Activated CD4-positive, alpha-beta T cell treated with anti-CD3 and anti-CD28 coated beads, Interleukin-10, Interleukin-2, amounts not matched to agents 100 ng/mL and 50 ng/mL, durations not matched to agents 16 hours and 8 hours (primary cell): ENCODE results near the gene ZNF592.
A peak's percentile ranks its signal among the peaks of the same experiment; 100 is the strongest.

Experiments
- DNase-seq: peaks from one replicate; pipeline ENCODE4 v3.0.0-alpha.2; 2020

ZNF592 gene

DNA sequence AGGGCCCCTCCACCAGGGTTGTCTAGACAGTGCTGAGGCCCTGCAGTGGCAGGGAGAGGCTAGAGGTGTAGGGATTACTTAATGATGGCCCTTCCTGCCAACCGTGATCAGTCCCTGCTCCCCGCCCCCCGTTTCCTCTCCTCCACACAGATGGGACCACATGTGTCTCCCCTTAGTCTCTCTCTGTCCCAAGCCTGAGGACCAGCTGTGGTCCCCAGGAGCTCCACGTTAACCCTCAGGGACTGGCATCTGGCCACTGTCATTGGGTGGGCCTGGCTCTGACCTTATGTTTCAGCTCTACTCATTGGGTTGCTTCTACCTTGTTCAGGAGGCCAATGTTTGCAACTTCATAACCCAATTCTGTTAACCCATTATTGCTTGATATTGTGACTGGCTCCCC, 62.8 kb downstream of the ZNF592 start:
- DNase-seq, result no peak

DNA sequence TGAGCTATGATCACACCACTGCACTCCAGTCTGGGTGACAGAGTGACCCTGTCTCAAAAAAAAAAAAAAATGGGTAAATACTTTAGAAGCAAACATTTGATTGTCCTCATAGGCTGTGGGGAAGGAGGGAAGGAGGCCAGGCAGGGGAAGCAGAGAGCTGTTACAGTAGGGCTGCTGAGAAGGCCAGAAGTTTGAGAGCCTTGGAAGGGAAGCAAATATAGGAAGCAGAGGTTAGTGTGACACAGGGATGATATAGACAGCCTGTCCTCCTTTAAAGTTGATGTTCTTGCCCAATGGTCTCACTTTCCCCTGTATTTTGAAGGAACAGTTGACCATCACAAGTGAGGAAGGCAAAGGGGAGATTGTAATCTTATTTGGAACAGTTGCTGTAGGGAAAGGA, 63.4 kb downstream of the ZNF592 start:
- no peak for DNase-seq

DNA sequence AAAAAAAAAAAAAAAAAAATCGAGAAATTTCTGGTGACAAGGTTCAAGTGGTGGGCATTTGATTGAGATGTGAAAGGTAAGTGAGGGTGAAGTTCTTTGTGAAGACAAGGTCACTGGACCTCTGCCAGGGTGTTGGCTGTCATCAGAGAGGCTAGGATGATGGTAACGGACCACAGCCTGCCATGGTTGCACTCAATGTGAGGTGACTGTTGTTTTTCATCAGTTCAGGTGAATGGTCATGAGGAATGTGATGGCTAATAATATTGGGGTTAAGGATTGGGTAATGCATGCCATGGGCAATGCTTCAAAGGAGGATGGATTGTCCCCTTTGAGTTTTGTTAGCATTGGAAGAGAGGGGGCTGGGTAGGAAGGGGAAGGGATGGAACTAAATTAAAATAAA, 64.5 kb downstream of the ZNF592 start:
- DNase-seq, result no peak

DNA sequence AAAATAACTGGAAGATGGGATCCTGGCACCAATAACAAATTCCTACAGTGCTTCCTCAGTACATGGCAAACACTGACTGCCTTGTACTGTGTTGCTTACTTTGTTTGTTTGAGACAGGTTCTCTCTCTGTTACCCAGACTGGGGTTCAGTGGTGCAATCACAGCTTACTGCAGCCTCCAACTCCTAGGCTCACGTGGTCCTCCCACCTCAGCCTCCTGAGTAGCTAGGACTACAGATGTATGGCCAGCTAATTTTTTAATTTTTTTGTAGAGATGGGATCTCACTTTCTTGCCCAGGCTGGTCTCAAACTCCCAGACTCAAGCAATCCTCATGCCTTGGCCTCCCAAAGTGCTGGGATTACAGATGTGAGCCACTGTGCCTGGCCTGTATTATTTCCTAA, 65.0 kb downstream of the ZNF592 start:
- DNase-seq, result no peak

DNA sequence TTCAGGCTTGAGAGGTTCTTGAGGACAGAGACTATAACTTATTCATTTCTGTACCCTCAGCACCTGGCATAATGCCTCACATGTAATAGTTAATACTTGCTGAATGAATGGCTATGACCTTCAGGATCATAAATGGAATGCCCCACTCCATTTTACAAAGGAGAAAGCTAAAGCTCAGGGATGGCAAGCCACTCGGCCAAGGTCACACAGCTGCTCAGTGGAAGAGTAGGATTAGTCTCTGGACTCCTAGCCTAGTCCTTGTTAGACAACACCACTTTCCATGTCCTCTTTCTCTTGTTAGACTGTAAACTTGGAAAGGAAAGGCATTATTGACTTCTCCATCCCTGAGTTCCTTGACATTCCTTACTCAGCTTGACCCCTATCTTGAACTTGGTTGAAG, 65.5 kb downstream of the ZNF592 start:
- no peak for DNase-seq

DNA sequence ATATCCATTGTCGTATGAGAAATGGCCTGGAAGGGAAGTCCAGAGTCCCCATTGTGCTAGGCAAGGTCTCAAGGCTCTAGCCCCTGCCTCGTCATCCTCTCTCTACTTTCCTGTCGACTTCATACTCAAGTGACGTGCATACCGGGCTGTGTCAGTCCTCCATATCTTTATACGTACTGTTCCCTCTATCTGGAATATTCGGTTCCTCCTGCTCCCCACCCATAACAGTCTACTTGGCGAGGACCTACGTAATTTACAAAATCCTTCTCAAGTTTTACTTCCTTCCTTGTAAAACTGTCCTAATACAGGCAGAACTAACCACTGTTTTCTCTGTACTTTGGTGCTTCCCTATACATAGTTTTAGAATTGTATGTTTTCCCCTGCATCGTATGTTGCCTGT, 66.5 kb downstream of the ZNF592 start:
- DNase-seq, result no peak

DNA sequence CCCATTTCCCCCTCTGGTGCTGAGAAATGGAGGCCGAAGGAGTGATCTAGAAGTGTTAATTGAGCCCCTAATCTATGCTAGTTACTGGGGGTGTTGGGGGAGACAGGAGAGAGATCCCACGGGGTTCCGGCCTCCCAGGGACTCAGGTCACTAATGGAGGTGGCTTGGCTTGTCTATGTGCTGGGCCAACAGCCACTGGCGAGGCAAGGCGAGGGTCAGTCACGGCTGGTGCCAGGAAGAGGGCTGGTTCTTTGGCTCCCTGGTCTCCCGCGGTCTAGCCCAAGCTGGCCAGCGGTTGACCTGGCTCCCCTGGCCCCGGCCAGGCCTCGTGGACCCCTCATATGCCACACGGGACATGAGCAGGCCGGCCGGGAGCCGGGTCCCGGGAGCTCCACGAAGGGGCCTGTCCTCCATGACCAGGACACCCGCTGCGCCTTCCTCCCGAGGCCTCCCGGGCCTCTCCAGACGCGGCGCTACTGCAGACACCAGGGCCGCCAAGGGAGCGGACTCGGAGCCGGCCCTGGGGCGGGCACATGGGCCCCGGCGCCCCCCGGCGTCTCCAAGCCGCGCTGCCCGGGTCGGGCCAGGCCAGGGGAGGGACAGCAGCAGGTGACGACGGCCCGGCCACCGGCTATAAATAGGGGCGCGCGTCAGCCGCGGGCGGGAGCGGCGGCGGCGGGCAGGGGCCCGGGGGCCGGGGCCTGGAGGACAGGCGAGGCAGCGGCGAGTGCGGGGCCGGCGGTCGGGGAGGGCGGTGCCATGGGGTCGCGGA, 68.5 kb downstream of the ZNF592 start, which contains the start of gene ALPK3:
Gene ALPK3 (plus strand): TSS at position 663 of the 772 bp plus-strand sequence. CDS start 97 bp downstream, at position 760.
- no peak for DNase-seq

DNA sequence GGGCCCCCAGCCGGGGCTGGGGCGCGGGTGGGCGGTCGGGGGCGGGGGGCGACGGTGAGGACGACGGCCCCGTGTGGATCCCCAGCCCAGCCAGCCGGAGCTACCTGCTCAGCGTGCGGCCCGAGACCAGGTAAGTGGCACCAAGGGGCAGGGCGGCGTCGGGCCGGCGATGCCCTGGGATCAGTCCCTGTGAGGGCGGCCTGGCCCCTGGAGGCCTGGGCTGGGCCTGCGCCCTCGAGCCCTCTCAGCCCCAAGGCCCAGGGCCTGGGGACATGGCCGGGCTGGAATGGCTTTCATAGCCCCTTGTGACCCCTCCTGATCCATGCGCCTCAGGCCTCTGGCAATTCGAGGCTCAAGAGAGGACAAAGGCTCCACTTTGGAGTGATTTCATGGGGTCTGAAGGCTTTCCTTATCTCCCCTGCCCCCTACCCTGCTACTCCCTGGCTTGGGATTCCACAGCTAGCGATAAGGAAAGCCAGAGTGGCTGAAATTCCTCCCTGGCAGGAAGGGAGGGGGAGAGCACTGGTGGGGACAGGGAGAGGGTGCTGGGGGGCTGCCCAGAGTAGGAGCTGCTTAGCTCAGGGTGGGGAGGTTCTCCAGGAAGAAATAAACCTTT, 69.2 kb downstream of the ZNF592 start:
- DNase-seq, result no peak

DNA sequence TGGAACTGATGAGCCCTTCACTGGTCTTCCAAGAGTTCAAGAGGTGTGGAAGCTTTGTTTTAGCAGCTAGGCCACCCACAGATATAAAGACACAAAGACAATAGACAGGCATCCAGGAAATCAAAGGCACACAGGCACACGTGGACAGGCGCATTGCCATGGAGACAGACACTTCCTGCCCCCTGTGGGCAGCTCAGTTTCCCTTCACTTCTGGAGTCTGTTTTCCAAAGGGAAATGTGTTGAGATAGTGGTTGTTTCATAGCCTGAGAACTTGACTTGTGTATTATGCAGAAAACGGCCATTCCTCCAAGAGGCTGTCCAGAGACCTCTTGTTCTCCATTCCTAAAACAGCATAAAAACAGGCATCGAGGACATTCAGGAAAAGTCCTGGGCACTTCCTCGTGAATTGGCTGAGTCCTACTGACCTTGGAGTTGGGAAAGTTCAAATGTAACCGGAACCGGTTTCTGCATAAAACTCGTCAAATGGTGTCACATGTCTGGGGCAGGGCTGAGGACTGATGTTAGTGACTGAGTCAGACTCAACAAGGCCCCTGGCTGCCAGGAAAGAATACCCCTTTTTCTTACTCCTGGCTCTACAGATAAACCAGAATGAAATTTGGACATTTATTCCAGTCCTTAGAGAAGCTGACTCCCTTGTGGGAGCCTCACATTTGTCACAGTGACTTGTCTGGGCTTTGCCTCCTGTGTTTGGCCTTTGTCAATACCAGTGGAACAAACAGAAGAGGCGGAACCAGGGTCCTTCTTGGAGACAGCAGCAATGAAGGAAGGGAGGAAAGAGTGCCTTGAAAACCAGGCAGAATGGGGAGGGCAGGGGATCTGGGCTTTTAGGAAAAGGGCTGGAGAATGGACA, 70.1 kb downstream of the ZNF592 start:
- DNase-seq, result no peak

DNA sequence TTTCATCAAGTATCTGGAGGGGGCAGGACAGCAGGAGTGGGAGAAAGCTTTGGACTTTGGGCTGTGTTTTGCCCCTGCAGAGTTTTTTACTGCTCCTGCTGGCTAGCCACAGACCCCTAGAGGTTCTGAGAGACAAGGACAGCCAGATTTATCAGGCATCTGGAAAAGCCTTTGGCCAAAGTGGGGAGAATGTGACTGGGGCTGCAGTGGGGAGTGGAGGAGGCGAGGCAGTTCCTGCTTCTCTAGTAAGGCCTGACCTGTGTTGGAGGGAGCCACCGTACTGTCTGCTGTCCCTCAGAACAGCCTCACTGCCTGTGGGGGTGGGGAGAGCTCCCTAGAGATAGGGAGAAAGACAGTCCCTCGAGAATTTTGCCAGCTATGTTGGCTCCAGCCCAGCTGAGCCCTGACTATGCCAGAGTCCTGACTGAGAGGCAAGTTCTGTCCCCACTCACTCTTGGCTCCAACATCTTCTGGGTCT, 70.9 kb downstream of the ZNF592 start:
- DNase-seq, result no peak

DNA sequence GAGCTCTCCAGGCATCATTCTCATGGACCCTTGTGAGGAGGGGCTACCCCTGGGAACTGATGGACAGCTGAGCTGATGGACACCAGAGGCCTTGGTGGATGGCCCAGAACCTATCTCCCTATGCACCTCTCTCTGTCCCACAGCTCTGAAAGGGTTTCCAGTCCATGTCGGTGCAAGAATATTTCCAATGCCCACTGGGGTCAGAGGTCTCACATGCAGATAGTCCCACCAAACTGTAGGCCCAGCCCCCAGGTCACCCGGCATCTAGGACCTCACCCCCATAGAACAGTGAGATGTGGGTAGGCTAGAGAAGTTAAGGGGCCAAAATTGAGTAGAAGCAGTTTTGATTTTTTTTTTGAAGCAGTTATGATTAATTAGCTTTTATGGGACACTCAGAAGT, 71.4 kb downstream of the ZNF592 start:
- DNase-seq, result no peak

DNA sequence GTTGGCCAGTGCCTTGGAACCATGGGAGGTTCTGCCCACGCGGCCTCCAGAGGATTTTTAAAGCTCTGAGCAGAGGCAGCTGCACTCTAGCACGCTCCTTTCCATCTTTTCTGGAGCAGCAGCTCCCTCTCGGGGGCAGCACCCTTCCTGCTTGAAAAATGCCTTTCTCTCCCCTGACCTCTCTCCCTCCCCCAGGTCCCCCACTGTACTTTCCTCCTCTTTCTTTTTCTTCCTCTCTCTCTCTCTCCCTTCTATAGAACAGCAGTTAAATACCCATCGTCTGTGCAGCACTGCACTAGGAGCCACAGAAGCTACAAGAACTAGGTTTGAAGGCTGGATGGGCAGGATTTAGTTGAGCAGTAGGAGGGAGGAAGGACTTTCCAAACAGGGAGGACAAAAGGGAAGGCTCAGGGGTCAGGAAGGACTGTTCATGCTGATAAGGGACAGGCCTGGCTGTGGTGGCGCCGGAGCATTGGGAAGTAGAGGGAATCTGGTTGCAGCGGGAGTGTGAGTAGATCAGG, 73.2 kb downstream of the ZNF592 start:
- no peak for DNase-seq

DNA sequence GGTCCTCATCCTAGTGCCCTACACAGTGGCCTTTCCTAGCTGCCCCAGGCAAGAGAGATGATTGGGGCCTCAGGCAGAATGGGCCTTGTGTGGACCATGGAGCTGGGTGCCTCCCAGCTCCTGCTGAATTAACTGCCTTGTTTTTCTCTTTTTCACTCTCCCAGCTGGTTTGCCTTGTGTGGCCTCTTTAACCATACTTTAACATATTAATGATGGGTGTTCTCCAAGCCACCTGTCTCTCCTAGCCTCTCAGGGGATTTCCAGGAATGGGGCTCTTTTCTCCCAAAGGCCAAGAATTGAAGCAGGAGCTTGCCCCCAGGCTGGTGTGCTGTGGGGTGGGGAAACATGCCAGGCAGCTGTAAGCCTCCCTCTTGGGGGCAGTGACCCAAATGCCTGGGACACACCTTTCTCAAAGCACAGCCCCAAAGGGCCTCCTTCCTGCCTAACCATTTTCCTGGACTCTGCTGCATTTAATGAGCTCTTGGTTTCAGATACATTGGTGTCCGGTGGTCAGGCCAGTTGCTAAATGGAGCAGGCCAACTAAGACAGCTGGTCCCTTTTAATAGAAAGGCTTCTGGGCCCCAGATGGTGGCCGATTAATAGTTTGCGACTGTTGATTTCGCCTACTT, 74.4 kb downstream of the ZNF592 start:
- DNase-seq, result no peak

DNA sequence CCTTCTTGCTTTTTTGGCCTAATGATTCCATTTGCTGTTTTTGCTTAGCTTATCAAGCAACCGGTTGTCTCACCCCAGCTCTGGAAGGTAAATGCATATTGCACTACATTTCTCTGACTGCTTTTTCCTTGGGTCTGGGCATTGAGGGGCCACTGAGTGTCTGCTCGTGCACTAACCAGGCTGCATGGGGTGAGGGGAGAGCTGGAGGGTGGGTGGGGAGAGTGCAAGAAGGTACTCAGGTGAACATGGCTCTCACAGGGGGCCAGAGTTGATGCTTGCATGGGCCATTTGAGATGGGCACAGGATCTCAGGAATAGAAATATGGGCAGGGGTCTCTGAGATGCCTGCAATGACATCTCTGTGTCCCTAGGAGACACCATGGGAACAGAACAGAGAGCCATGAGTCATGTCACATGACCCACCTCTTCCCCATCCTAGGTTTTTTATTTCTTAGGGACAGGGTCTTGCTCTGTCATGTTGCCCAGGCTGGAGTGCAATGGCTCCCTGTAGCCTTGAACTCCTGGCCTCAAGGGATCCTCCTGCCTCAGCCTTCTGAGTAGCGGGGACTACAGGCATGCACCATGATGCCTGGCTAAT, 75.0 kb downstream of the ZNF592 start:
- DNase-seq, result no peak

DNA sequence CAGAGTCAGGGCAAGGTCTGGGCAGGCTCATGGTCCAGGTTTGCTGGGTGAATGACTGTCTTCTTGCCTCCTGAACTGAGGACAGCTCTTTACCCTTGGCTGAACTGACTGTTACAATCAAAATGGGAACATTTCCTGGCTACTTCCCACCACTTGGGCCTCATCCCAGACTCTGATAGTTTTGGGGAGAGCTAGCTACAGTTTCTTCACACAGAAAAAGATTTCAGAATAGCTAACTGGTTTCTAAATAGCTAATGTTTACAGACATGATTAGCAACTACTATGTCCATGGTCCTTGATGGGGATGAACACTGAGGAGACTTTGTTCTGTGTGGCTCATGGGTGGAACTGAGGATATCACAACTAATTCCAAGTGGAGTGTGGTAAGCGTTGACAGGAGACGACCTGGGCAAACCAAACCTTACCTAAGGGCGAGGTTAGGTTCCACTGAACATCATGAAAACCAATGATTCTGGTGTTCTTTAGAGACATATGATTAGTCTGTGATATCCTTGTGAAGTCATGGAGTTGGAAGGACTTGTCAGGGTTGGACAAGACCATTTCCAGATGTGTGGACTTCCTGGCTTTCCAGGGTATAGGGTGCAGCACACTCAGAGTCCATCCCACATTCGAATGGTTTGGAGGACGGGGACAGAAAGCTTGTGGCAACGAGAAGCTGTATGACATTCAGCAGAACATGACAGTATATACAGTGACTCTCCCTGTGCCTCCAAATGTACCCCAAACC, 76.0 kb downstream of the ZNF592 start:
- no peak for DNase-seq

DNA sequence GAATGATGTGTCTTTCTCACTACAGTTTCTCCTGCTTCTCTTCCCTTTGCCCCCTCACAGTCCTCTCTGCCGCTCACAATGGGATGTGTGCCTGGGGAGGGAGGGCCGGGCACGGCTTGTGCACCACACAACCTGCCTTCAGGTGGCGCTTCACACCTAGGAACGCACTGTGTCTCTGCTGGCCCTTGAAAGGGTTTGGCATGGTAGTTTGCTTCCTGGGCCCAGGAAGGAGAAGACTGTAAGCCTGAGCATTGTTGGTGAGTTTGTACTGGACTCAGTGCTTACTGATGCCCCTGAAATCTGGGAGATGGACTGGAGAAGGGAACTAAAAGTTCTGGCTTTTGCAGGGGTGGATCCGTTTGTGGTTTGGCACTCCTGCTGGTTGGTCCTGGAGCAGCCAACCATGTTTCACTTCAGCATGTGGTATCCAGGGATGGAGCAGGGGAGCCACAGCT, 78.0 kb downstream of the ZNF592 start:
- DNase-seq, result peak; percentile 13

DNA sequence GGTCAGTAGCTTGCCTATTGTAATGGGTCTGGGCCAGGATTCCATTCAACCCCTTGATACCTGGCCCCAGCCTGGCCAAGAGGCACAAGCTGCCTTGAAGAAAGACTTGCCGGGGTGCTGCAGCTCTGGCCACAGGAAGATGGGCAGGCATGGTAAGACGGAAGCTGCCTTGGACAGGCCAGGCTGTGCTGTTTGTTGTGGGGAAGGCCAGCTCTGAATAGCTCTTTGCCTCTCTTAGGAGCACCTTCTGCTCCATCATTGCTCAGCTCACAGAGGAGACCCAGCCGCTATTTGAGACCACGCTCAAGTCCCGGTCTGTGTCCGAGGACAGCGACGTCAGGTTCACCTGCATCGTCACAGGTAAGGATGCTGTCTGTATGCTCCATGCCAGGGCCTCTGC, 78.9 kb downstream of the ZNF592 start:
- no peak for DNase-seq

DNA sequence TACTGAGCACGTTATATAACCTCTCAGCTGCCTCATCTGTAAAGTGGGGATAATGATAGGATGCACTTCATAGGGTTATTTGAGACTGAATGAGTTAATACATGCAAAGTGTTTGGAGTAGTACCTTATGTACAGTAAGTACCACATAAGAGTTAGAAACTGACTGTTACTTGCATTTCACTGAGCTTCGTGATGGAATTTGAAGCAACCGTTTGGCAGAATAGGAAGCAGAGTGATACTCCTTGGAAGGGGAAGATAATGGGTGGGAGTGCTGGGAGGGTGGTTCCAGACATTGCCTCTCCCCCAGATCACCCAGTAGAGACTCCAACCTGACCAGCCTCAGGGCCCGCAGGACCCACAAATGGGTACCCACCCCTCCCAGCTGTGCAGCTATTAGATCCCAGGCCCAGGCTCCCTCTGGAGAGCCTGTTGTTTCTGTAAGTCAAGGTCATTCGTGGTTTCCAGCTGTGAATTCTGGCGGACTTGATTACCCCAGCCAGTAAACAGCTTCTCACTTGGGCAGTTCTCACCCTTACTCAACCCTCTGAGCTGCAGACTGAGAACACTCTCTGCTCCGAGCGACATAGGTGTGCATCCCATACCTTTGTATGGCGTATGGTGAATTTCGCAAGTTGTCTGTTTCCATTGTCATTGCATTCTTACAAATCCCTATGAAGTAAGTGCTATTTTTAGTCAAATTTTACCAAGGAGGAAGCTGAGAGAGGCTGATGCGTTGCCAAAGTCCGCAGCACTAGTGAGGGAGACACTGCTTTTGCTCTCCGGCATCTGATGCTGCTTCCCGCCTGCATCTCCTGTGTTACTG, 79.9 kb downstream of the ZNF592 start:
- DNase-seq, result no peak

DNA sequence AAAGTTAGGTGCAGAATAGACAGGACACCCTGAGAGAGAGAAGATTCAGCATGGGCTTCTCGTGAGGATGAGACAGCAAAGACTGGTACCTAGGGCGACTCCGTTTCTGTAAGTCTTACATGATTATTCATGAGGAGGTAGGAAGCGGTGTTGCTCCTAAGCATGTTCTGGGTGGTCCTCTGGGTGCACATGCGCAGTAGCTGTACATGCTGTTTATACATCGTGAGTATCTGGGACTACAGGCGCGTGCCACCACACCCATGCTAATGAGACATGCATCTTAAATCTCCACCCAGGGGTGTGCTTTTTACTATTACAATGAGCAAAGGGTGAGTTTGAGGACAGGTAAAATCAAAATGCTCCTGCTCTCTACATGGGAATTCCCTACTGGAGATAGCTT, 81.0 kb downstream of the ZNF592 start:
- DNase-seq, result no peak

DNA sequence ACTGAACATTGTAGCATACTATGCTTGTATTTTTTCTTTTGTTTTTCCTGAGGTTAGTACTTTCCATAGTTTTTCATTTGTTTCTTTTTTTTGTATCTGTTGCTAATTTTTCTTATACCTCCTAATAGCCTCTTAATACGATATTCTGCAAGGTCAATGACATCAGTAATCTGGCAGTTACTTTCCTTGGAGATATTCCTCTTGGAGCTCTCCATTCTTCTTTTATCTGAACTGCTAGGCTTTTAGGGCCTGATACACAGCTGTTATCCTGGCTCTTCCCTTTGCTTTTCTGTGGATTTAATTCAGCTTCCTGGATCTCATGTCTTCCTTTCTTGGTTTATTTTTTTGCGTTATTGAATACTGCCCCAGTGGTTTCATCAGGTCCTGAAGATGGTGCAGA, 81.6 kb downstream of the ZNF592 start:
- no peak for DNase-seq

DNA sequence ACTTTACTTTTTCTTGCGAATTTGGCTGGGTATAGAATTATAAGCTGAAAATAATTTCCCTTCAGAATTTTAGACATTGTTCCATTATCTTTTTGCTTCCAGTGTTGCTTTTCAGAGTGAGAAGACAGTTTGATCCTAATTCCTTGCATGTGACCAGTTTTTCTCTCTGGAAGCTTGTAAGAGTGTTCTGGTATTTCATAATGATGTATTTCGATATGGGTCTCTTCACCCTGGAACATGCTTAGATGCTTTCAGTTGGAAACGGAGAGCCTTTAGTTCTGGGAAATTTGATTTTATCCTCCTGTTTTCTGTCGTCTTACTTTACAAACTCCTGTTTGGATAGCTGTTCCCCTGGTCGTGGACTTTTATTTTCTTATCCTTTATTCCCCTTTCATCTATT, 82.6 kb downstream of the ZNF592 start:
- no peak for DNase-seq
